ENCODE measurements around the gene PRICKLE2.

Gene PRICKLE2

DNA sequence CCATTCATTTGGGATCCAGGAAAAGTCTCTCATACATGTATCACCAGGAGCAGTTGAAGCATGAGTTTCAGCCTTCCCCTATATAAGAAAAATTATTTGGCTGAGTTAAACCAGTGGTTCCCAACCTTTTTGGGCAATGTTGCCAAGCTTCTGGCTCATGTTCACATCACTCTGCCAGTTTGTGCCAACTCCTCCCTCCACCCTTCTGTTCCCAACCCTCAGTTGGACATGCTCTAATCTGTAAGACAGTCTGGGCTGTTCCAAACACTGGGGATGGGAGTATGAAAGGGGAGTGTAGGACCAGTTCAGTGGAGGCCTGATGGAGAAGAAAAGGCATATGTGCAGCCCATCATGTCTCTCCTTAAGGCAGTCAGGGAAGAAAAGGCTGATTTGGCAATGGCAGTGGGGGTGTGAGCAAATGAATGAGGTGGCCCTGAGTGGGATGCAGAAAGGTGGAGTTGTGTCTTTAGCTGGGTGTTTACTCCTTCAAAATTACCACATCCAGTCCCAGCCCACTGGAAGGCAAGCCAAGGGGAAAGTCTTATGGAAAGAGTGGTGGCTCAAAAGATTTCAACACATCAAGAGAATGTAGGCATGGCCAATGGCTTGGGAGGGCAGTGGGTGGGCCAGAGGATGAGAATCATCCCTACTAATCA, 32.0 kb upstream of the PRICKLE2 start:
- H3K4me3 ChIP-seq (ENCODE audit: low read length) = no peak overlapping the region
- no peak for DNase-seq
- no peaks in the 10 kb centered on the region for H3K4me1 ChIP-seq (ENCODE audit: low read length)
- H3K27ac ChIP-seq (ENCODE audit: low read length) = no peak overlapping the region
- H3F3A ChIP-seq (ENCODE audit: insufficient read depth, low read length) = no peaks in the 10 kb centered on the region
- no peaks in the 10 kb centered on the region for H3K9me2 ChIP-seq (replicated peaks; ENCODE audit: insufficient read depth, low read length)
- H3K27me3 ChIP-seq (replicated peaks; ENCODE audit: insufficient read depth, low read length) = no peaks in the 10 kb centered on the region
- no peaks in the 10 kb centered on the region for H3K79me2 ChIP-seq (ENCODE audit: low read length)
- no peak overlapping the region for H3K4me2 ChIP-seq (ENCODE audit: low read depth, low read length)
- no peaks in the 10 kb centered on the region for H3K36me3 ChIP-seq (replicated peaks; ENCODE audit: insufficient read depth, low read length)
- no peak overlapping the region for H2AFZ ChIP-seq (ENCODE audit: low read length)
- H3K9me3 ChIP-seq (replicated peaks; ENCODE audit: insufficient read depth, low read length) = no peaks in the 10 kb centered on the region
- no peaks in the 10 kb centered on the region for H4K20me1 ChIP-seq (ENCODE audit: insufficient read depth, low read length)
- H3K9ac ChIP-seq (ENCODE audit: low read length) = no peak overlapping the region
- TF ChIP-seq, protein P1, sequence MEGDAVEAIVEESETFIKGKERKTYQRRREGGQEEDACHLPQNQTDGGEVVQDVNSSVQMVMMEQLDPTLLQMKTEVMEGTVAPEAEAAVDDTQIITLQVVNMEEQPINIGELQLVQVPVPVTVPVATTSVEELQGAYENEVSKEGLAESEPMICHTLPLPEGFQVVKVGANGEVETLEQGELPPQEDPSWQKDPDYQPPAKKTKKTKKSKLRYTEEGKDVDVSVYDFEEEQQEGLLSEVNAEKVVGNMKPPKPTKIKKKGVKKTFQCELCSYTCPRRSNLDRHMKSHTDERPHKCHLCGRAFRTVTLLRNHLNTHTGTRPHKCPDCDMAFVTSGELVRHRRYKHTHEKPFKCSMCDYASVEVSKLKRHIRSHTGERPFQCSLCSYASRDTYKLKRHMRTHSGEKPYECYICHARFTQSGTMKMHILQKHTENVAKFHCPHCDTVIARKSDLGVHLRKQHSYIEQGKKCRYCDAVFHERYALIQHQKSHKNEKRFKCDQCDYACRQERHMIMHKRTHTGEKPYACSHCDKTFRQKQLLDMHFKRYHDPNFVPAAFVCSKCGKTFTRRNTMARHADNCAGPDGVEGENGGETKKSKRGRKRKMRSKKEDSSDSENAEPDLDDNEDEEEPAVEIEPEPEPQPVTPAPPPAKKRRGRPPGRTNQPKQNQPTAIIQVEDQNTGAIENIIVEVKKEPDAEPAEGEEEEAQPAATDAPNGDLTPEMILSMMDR (IDR thresholded peaks at IDR 0.05; ENCODE audit: low read length) = no peak
- TF ChIP-seq EZH2 (optimal IDR thresholded peaks at IDR 0.05; ENCODE audit: low read depth, low read length) (no peak), EZH2phosphoT487 (IDR thresholded peaks at IDR 0.05; ENCODE audit: low read length) (no peak)

DNA sequence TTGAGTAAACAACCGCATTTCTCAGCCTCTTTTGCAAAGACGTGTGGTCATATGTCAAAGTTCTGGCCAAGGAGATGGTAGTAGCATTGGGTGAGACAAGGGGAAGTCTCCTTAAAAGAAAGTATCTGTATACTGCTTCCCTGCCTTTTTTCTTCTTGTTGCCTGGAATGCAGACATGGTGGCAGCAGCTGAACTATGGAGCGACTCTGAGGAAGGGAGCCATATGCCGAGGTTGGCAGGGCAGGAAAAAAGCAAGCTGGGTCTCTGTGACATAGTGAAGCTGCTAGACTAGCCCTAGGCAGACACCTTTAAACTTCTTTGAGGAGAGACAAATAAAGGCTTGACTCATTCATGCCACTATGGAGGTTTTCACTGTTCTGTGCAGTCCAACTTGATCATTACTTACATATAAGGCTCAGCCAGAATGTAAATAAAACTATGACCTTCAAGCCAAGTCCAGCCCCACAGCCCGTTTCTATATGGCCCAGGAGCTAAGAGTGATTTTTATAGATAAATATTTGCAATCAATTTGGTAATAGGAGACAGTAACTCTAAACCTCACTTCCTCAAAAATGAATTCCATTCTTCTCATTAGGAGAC, 30.6 kb upstream of the PRICKLE2 start:
- no peak overlapping the region for H3K4me3 ChIP-seq (ENCODE audit: low read length)
- H3K27ac ChIP-seq (ENCODE audit: low read length) = no peak overlapping the region
- no peaks in the 10 kb centered on the region for H3F3A ChIP-seq (ENCODE audit: insufficient read depth, low read length)
- no peak overlapping the region for H2AFZ ChIP-seq (ENCODE audit: low read length)
- no peak for TF ChIP-seq EZH2 (optimal IDR thresholded peaks at IDR 0.05; ENCODE audit: low read depth, low read length)
- TF ChIP-seq, protein P1 (IDR thresholded peaks at IDR 0.05; ENCODE audit: low read length) = no peak
- no peaks in the 10 kb centered on the region for H3K4me1 ChIP-seq (ENCODE audit: low read length)
- no peaks in the 10 kb centered on the region for H3K9me3 ChIP-seq (replicated peaks; ENCODE audit: insufficient read depth, low read length)
- no peaks in the 10 kb centered on the region for H4K20me1 ChIP-seq (ENCODE audit: insufficient read depth, low read length)
- DNase-seq = no peak
- H3K9ac ChIP-seq (ENCODE audit: low read length) = no peak overlapping the region
- no peaks in the 10 kb centered on the region for H3K36me3 ChIP-seq (replicated peaks; ENCODE audit: insufficient read depth, low read length)
- H3K4me2 ChIP-seq (ENCODE audit: low read depth, low read length) = no peak overlapping the region
- no peaks in the 10 kb centered on the region for H3K79me2 ChIP-seq (ENCODE audit: low read length)
- H3K27me3 ChIP-seq (replicated peaks; ENCODE audit: insufficient read depth, low read length) = no peaks in the 10 kb centered on the region
- no peaks in the 10 kb centered on the region for H3K9me2 ChIP-seq (replicated peaks; ENCODE audit: insufficient read depth, low read length)

DNA sequence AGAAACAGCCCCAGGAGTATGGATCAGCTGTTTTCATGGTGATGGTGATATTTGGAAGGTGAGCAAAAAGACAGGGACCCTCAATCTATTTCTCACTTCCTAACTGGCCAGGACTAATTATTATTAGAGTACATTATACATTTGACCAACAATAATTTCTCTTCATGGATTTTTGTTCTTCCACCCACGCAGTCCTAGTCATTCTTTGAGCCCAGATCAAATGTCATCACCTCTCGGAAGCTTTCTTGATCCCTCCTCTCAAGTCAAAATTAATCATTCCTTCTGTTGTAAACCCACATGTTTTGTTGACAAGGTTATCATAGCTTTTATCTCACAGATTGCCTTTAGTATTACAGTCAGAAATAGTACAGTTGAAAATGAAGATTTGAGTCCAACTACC, 29.2 kb upstream of the PRICKLE2 start:
- Histone ChIP-seq H3F3A (ENCODE audit: insufficient read depth, low read length) (no peaks in the 10 kb centered on the region), H3K9me2 (replicated peaks; ENCODE audit: insufficient read depth, low read length) (no peaks in the 10 kb centered on the region), H3K4me1 (ENCODE audit: low read length) (no peaks in the 10 kb centered on the region), H3K79me2 (ENCODE audit: low read length) (no peaks in the 10 kb centered on the region), H2AFZ (ENCODE audit: low read length) (no peak overlapping the region), H3K36me3 (replicated peaks; ENCODE audit: insufficient read depth, low read length) (no peaks in the 10 kb centered on the region), H3K9me3 (replicated peaks; ENCODE audit: insufficient read depth, low read length) (no peaks in the 10 kb centered on the region), H4K20me1 (ENCODE audit: insufficient read depth, low read length) (no peaks in the 10 kb centered on the region), H3K27me3 (replicated peaks; ENCODE audit: insufficient read depth, low read length) (no peaks in the 10 kb centered on the region), H3K4me2 (ENCODE audit: low read depth, low read length) (no peak overlapping the region), H3K9ac (ENCODE audit: low read length) (no peak overlapping the region), H3K27ac (ENCODE audit: low read length) (no peak overlapping the region), H3K4me3 (ENCODE audit: low read length) (no peak overlapping the region)
- no peak for TF ChIP-seq EZH2 (optimal IDR thresholded peaks at IDR 0.05; ENCODE audit: low read depth, low read length)
- TF ChIP-seq, protein P1 (IDR thresholded peaks at IDR 0.05; ENCODE audit: low read length) = no peak
- TF ChIP-seq EZH2phosphoT487 (IDR thresholded peaks at IDR 0.05; ENCODE audit: low read length) = no peak
- no peak for DNase-seq

Measured in MM.1S (cell line).